Measurements from ENCODE around the gene VPREB1. TPM values are rescaled to one million over a fixed set of nuclear protein-coding genes. Genes with fewer than 3 reads are reported as not detected.

Gene VPREB1
- total and polyA plus RNA-seq, 2 of the 4 experiments (the other 2 are of a cell fraction) = not detected

GRCh38 chr22:22243033-22243680, 1.4 kb upstream of the VPREB1 start:
- no peak overlapping the region for H2AK9ac ChIP-seq (replicated peaks; ENCODE audit: low read depth, low read length, poor library complexity)
- H2AK5ac ChIP-seq (ENCODE audit: low read depth, low read length) = no peak overlapping the region
- H4K91ac ChIP-seq (ENCODE audit: insufficient read depth, low read depth, low read length) = no peak overlapping the region
- TF ChIP-seq CTCF (conservative IDR thresholded peaks at IDR 0.05; ENCODE audit: low read depth, low read length) (no peak), CEBPB (IDR thresholded peaks at IDR 0.05; ENCODE audit: low read depth, low read length) (no peak), MAFK (IDR thresholded peaks at IDR 0.05; ENCODE audit: low read depth, low read length) (no peak), RFX5 (IDR thresholded peaks at IDR 0.05; ENCODE audit: low read depth, low read length) (no peak)
- H3K36me3 ChIP-seq (ENCODE audit: control insufficient read depth, insufficient read depth, low read length) = no peaks in the 10 kb centered on the region
- no peak overlapping the region for H3K4me3 ChIP-seq (ENCODE audit: insufficient read depth, low read depth, low read length)
- H2BK120ac ChIP-seq (ENCODE audit: low read depth, low read length) = no peak overlapping the region
- dilution Hi-C loops (cut with HindIII; ENCODE audit: low sequenced_read_pairs, unreplicated experiment) = no loop called here
- H3K23ac ChIP-seq (ENCODE audit: low read depth, low read length) = no peak overlapping the region
- no peaks in the 10 kb centered on the region for H3K4me1 ChIP-seq (ENCODE audit: control insufficient read depth, insufficient read depth, low read length)
- H2AFZ ChIP-seq (replicated peaks; ENCODE audit: low read length, poor library complexity) = no peak overlapping the region
- ATAC-seq (ENCODE audit: low read depth) (no peak), DNase-seq (no peak)
- no peak overlapping the region for H2BK20ac ChIP-seq (ENCODE audit: low read depth, low read length)
- CTCF ChIA-PET = no interaction called here
- no peak overlapping the region for H2BK5ac ChIP-seq (ENCODE audit: low read depth, low read length, poor library complexity, severe bottlenecking)
- no peak overlapping the region for H3K14ac ChIP-seq (replicated peaks; ENCODE audit: low read depth, low read length)
- no peak overlapping the region for H3K4me2 ChIP-seq (ENCODE audit: low read depth, low read length)
- no peaks in the 10 kb centered on the region for H3K79me1 ChIP-seq (ENCODE audit: low read depth in 1 of 2, low read length in 2 of 2)
- no peaks in the 10 kb centered on the region for H4K20me1 ChIP-seq (ENCODE audit: insufficient read depth, low read length)
- no peak overlapping the region for H3K56ac ChIP-seq (ENCODE audit: extremely low read depth, insufficient read depth, low read length)
- WGBS, 2 experiments (ENCODE audit: extremely low coverage in 2 of 2, insufficient read length in 1 of 2) = 25% methylated on average over 4 of the region's 6 CpGs; no CpG with 5 or more reads in 1 of the 2 experiments
- H4K5ac ChIP-seq (ENCODE audit: low read depth, low read length) = no peak overlapping the region
- H3K27ac ChIP-seq (ENCODE audit: insufficient read depth, low read length) = no peak overlapping the region
- no peak overlapping the region for H3K4ac ChIP-seq (ENCODE audit: low read depth, low read length)
- POLR2A ChIA-PET (ENCODE audit: unreplicated experiment) = no interaction called here
- no peak overlapping the region for H3K18ac ChIP-seq (ENCODE audit: low read depth, low read length)
- H3K27me3 ChIP-seq (ENCODE audit: control insufficient read depth, insufficient read depth, low read length) = peaks cover 49% of the 10 kb centered on the region
- in situ Hi-C loops (cut with MboI; ENCODE audit: low sequenced_read_pairs) = no loop called here
- intact Hi-C loops (cut with micrococcal nuclease) = no loop called here
- H2BK15ac ChIP-seq (ENCODE audit: low read depth, low read length) = no peak overlapping the region
- no peaks in the 10 kb centered on the region for H3K9me3 ChIP-seq (ENCODE audit: control insufficient read depth, insufficient read depth, low read length)
- no peaks in the 10 kb centered on the region for H3K9me1 ChIP-seq (ENCODE audit: insufficient read depth, low read length)
- BruUV-seq (replicated peaks) = no TSS peak
- no peak overlapping the region for H3K9ac ChIP-seq (ENCODE audit: low read depth, low read length)
- no peak overlapping the region for H4K8ac ChIP-seq (ENCODE audit: low read depth in 2 of 2, low read length in 2 of 2)
